ENCODE measurements around the gene FREY1.

The FREY1 gene

GRCh38 chr11:45906965-45907611 lies at the start of gene FREY1:
TSS of gene FREY1 (minus strand) at chr11:45907271. CDS start at chr11:45907245, 26 bp downstream.
- H3K9ac ChIP-seq (ENCODE audit: low read length): no peak within 1 kb of the TSS
- peaks cover 53% of the 10 kb centered on the region for H3K36me3 ChIP-seq (ENCODE audit: control insufficient read depth, insufficient read depth, low read length)

DNA sequence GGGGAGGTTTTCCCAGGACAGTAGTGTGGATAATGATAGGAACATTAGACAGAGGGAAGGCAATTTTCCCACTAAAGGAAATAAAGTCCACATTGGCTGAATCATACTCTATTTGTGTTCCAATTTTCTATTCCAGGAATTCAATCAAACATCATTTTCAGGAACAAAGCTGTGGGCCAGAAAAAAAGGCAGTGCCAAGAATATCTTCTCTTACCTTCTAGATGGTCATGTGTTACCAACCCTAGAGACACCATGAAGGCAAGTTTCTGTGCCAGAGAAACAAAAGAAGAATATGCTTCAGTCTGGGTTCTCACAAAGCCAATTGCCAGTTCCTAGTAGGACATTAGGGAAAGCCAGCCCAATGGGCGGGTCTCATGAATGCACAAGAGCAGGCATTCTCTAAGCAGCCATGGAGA lies 42.9 kb upstream of the FREY1 start:
- no peaks in the 10 kb centered on the region for H3K9me3 ChIP-seq (ENCODE audit: control insufficient read depth, insufficient read depth, low read depth, low read length)
- no peak overlapping the region for H3K4me3 ChIP-seq (ENCODE audit: low read depth, low read length)
- H3K9ac ChIP-seq (ENCODE audit: low read length): no peak overlapping the region
- H3K4me1 ChIP-seq (ENCODE audit: control insufficient read depth, insufficient read depth, low read length): no peaks in the 10 kb centered on the region
- H3K27me3 ChIP-seq (ENCODE audit: control insufficient read depth, insufficient read depth, low read length): no peaks in the 10 kb centered on the region
- peaks cover 42% of the 10 kb centered on the region for H3K36me3 ChIP-seq (ENCODE audit: control insufficient read depth, insufficient read depth, low read length)
- no peak overlapping the region for H3K27ac ChIP-seq (ENCODE audit: low read depth, low read length)

More at GRCh38 chr11:45906965-45907611, at the start of gene FREY1:
- Histone ChIP-seq H3K27me3 (ENCODE audit: control insufficient read depth, insufficient read depth, low read length) (no peaks in the 10 kb centered on the region), H3K27ac (ENCODE audit: low read depth, low read length) (no peak within 1 kb of the TSS), H3K4me1 (ENCODE audit: control insufficient read depth, insufficient read depth, low read length) (no peaks in the 10 kb centered on the region), H3K4me3 (ENCODE audit: low read depth, low read length) (no peak within 1 kb of the TSS), H3K9me3 (ENCODE audit: control insufficient read depth, insufficient read depth, low read depth, low read length) (no peaks in the 10 kb centered on the region)

DNA sequence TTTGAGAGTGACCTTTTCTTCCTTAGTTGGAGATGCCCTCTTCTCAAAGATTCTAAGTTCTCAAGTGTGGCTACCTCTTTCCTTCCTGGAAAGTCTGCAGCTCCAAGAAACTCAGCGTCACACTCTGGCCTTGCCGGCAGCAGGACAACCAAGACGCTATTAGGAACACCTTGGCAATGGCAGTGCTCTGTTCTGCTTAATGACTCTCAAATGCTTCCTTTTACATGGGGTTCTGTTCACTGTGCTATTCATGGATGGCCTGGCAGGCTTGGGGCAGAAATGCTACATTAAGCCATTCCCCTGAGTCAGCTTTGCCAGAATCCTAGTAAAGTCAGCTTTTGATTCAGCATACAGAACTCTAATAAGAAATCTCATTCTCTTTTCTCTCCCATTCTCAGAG lies 41.3 kb upstream of the FREY1 start:
- Histone ChIP-seq H3K27ac (ENCODE audit: low read depth, low read length) (no peak overlapping the region), H3K9me3 (ENCODE audit: control insufficient read depth, insufficient read depth, low read depth, low read length) (no peaks in the 10 kb centered on the region), H3K36me3 (ENCODE audit: control insufficient read depth, insufficient read depth, low read length) (peaks cover 44% of the 10 kb centered on the region), H3K4me3 (ENCODE audit: low read depth, low read length) (no peak overlapping the region), H3K27me3 (ENCODE audit: control insufficient read depth, insufficient read depth, low read length) (no peaks in the 10 kb centered on the region), H3K4me1 (ENCODE audit: control insufficient read depth, insufficient read depth, low read length) (no peaks in the 10 kb centered on the region), H3K9ac (ENCODE audit: low read length) (no peak overlapping the region)

GRCh38 chr11:45947885-45948284 lies 40.8 kb upstream of the FREY1 start:
- H3K4me3 ChIP-seq (ENCODE audit: low read depth, low read length): no peak overlapping the region
- H3K36me3 ChIP-seq (ENCODE audit: control insufficient read depth, insufficient read depth, low read length): peaks cover 39% of the 10 kb centered on the region
- no peak overlapping the region for H3K27ac ChIP-seq (ENCODE audit: low read depth, low read length)
- no peaks in the 10 kb centered on the region for H3K9me3 ChIP-seq (ENCODE audit: control insufficient read depth, insufficient read depth, low read depth, low read length)
- H3K27me3 ChIP-seq (ENCODE audit: control insufficient read depth, insufficient read depth, low read length): no peaks in the 10 kb centered on the region
- no peak overlapping the region for H3K9ac ChIP-seq (ENCODE audit: low read length)
- no peaks in the 10 kb centered on the region for H3K4me1 ChIP-seq (ENCODE audit: control insufficient read depth, insufficient read depth, low read length)

GRCh38 chr11:45945397-45945999 lies 38.4 kb upstream of the FREY1 start:
- H3K9ac ChIP-seq (ENCODE audit: low read length): no peak overlapping the region
- no peaks in the 10 kb centered on the region for H3K9me3 ChIP-seq (ENCODE audit: control insufficient read depth, insufficient read depth, low read depth, low read length)
- H3K4me3 ChIP-seq (ENCODE audit: low read depth, low read length): no peak overlapping the region
- H3K27me3 ChIP-seq (ENCODE audit: control insufficient read depth, insufficient read depth, low read length): no peaks in the 10 kb centered on the region
- H3K4me1 ChIP-seq (ENCODE audit: control insufficient read depth, insufficient read depth, low read length): no peaks in the 10 kb centered on the region
- H3K36me3 ChIP-seq (ENCODE audit: control insufficient read depth, insufficient read depth, low read length): peaks cover 36% of the 10 kb centered on the region
- no peak overlapping the region for H3K27ac ChIP-seq (ENCODE audit: low read depth, low read length)

- H3K27me3 ChIP-seq (ENCODE audit: control insufficient read depth, insufficient read depth, low read length): no peaks in the 10 kb centered on the region
- no peak overlapping the region for H3K9ac ChIP-seq (ENCODE audit: low read length)
- H3K36me3 ChIP-seq (ENCODE audit: control insufficient read depth, insufficient read depth, low read length): peaks cover 17% of the 10 kb centered on the region
- H3K4me1 ChIP-seq (ENCODE audit: control insufficient read depth, insufficient read depth, low read length): peaks cover 9% of the 10 kb centered on the region; the same call in 1 of the 2 replicates
- no peaks in the 10 kb centered on the region for H3K9me3 ChIP-seq (ENCODE audit: control insufficient read depth, insufficient read depth, low read depth, low read length)
- H3K4me3 ChIP-seq (ENCODE audit: low read depth, low read length): no peak overlapping the region
- H3K27ac ChIP-seq (ENCODE audit: low read depth, low read length): no peak overlapping the region
Measured at GRCh38 chr11:45942381-45942780, 35.3 kb upstream of the FREY1 start.

DNA sequence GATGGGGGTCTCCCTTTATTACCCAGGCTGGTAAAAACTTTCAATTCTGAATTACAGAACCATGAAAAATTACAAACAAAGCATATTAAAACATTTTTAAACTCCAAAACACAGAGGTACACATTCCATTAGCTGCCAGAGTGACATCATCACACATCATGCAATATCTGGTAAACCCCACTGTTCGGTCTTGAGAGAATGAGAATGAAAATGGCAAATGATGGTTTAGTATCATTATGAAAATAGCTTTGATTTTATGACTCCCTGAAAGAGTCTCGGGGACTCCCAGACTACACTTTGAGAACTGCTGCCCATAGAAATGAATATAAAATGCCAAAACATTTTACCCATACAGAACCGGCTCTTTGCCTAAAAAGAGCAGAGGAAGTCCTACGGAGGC lies 34.2 kb upstream of the FREY1 start:
- Histone ChIP-seq H3K4me3 (ENCODE audit: low read depth, low read length) (no peak overlapping the region), H3K9ac (ENCODE audit: low read length) (no peak overlapping the region), H3K4me1 (ENCODE audit: control insufficient read depth, insufficient read depth, low read length) (peaks cover 9% of the 10 kb centered on the region; the same call in 1 of the 2 replicates), H3K27me3 (ENCODE audit: control insufficient read depth, insufficient read depth, low read length) (no peaks in the 10 kb centered on the region), H3K9me3 (ENCODE audit: control insufficient read depth, insufficient read depth, low read depth, low read length) (no peaks in the 10 kb centered on the region), H3K27ac (ENCODE audit: low read depth, low read length) (no peak overlapping the region), H3K36me3 (ENCODE audit: control insufficient read depth, insufficient read depth, low read length) (peaks cover 21% of the 10 kb centered on the region)

GRCh38 chr11:45939836-45940235 lies 32.8 kb upstream of the FREY1 start:
- Histone ChIP-seq H3K27ac (ENCODE audit: low read depth, low read length) (no peak overlapping the region), H3K9me3 (ENCODE audit: control insufficient read depth, insufficient read depth, low read depth, low read length) (no peaks in the 10 kb centered on the region), H3K4me1 (ENCODE audit: control insufficient read depth, insufficient read depth, low read length) (peaks cover 9% of the 10 kb centered on the region; the same call in 1 of the 2 replicates), H3K4me3 (ENCODE audit: low read depth, low read length) (no peak overlapping the region), H3K36me3 (ENCODE audit: control insufficient read depth, insufficient read depth, low read length) (peaks cover 21% of the 10 kb centered on the region), H3K27me3 (ENCODE audit: control insufficient read depth, insufficient read depth, low read length) (no peaks in the 10 kb centered on the region), H3K9ac (ENCODE audit: low read length) (no peak overlapping the region)

DNA sequence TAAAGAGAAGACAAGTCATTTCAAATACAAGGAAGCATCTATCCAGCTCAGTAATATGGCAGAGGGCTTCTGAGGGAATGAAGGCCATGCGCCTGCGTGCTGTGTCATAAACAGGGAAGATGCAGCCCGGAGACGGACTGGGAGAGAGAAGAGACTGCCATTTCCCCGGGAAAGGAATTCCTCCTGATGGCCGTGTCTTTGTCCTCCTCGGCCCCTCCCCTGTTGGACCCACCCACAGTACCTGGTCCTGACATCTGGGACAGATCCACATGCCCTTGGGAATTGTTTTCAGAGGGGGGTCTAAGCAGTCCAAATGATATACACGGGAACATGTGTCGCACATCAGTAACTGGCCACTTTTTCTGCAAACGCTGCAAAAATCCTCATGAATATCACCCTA lies 30.8 kb upstream of the FREY1 start:
- Histone ChIP-seq H3K4me1 (ENCODE audit: control insufficient read depth, insufficient read depth, low read length) (peaks cover 9% of the 10 kb centered on the region; the same call in 1 of the 2 replicates), H3K4me3 (ENCODE audit: low read depth, low read length) (no peak overlapping the region), H3K9ac (ENCODE audit: low read length) (no peak overlapping the region), H3K27ac (ENCODE audit: low read depth, low read length) (no peak overlapping the region), H3K36me3 (ENCODE audit: control insufficient read depth, insufficient read depth, low read length) (peaks cover 38% of the 10 kb centered on the region), H3K27me3 (ENCODE audit: control insufficient read depth, insufficient read depth, low read length) (no peaks in the 10 kb centered on the region), H3K9me3 (ENCODE audit: control insufficient read depth, insufficient read depth, low read depth, low read length) (no peaks in the 10 kb centered on the region)

- H3K4me3 ChIP-seq (ENCODE audit: low read depth, low read length): no peak overlapping the region
- no peaks in the 10 kb centered on the region for H3K9me3 ChIP-seq (ENCODE audit: control insufficient read depth, insufficient read depth, low read depth, low read length)
- peaks cover 9% of the 10 kb centered on the region; the same call in 1 of the 2 replicates for H3K4me1 ChIP-seq (ENCODE audit: control insufficient read depth, insufficient read depth, low read length)
- peaks cover 48% of the 10 kb centered on the region for H3K36me3 ChIP-seq (ENCODE audit: control insufficient read depth, insufficient read depth, low read length)
- no peak overlapping the region for H3K9ac ChIP-seq (ENCODE audit: low read length)
- H3K27ac ChIP-seq (ENCODE audit: low read depth, low read length): no peak overlapping the region
- no peaks in the 10 kb centered on the region for H3K27me3 ChIP-seq (ENCODE audit: control insufficient read depth, insufficient read depth, low read length)
Measured at GRCh38 chr11:45936511-45937054, 29.5 kb upstream of the FREY1 start.

DNA sequence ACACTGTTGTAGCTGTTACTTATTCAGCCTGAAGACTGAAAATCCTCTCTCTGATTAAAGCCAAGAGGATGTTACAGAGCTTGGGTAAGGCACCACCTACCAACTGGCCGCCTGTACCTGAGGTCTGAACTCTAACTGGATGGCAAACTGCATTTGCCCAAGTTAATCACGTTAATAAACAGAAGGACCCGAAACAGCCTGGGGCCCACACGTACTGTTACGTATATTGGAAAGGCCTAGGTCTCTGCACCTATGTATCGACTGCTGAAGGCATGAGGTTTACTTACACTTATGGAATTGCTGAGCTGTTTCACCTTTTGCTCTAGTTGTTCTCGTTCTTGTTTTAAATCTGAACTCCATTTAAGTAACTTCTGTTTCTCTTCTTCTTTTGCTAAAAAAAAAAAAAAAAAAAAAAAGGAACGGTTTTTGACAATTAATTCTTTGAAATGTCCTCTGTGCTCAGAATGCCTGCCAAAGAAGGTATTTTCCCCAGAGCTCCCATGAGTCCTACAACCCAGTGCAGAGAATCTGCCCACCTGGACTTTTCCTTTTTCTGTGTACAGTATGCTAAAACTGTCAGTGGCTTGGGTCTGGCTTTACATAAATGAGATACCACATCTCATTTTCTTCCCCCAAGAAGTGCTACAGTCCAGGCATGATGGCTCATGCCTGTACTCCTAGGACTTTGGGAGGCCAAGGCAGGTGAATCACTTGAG lies 28.4 kb upstream of the FREY1 start:
- Histone ChIP-seq H3K9me3 (ENCODE audit: control insufficient read depth, insufficient read depth, low read depth, low read length) (no peaks in the 10 kb centered on the region), H3K4me3 (ENCODE audit: low read depth, low read length) (no peak overlapping the region), H3K4me1 (ENCODE audit: control insufficient read depth, insufficient read depth, low read length) (peaks cover 9% of the 10 kb centered on the region; the same call in 1 of the 2 replicates), H3K9ac (ENCODE audit: low read length) (no peak overlapping the region), H3K27ac (ENCODE audit: low read depth, low read length) (no peak overlapping the region), H3K27me3 (ENCODE audit: control insufficient read depth, insufficient read depth, low read length) (no peaks in the 10 kb centered on the region), H3K36me3 (ENCODE audit: control insufficient read depth, insufficient read depth, low read length) (peaks cover 49% of the 10 kb centered on the region)
